B cell (primary cell): ENCODE results near the gene KCNK18. TPM values are rescaled to one million over a fixed set of nuclear protein-coding genes. Genes with fewer than 3 reads are reported as not detected.

Experiments
- ATAC-seq: fragments of 200-7000 bp; cut with Tn5 transposase; one replicate; pipeline ENCODE4 v1.10.0; 2021; ENCODE audit warnings: low read depth, mild to moderate bottlenecking, moderate number of reproducible peaks, moderate library complexity
- CTCF ChIA-PET: fragments of 350-600 bp; sonication (Branson Sonifier 250); formaldehyde crosslinking; loops from one replicate; lab custom pipeline; 2021; ENCODE audit warnings: antibody characterized with exemption, inconsistent platforms; lab: Charles Lee
- POLR2A ChIA-PET: fragments of 350-600 bp; sonication (Branson Sonifier 250); formaldehyde crosslinking; loops from one replicate; lab custom pipeline; 2021; ENCODE audit warnings: antibody characterized with exemption; lab: Charles Lee
- DNase-seq: peaks from one replicate; pipeline ENCODE4 v3.0.0; 2013
- H2AFZ ChIP-seq: 2 replicates; pipeline ENCODE4 v1.6.1; 2012; ENCODE audit warnings: mild to moderate bottlenecking, low read depth, low read length; ENCODE audit not compliant: insufficient read depth, poor library complexity, severe bottlenecking
- H3K27ac ChIP-seq, 2 donors: 1 replicate in 1 of 2; 2 replicates in 1 of 2; pipeline ENCODE4 v1.5.1; 2012 to 2013; ENCODE audit warnings: low read length in 2 of 2, mild to moderate bottlenecking in 2 of 2, moderate library complexity in 1 of 2
- H3K27me3 ChIP-seq, 4 experiments: fragments of 200-600 bp in 1 of 4; sonication (generic) in 1 of 4; replicated peaks in 1 of 4; 1 replicate in 2 of 4; 2 replicates in 2 of 4; pipeline versions ENCODE4 v1.6.1 to v1.7.0; 2013 to 2016; ENCODE audit warnings: low read length in 3 of 4, mild to moderate bottlenecking in 2 of 4, mixed read lengths in 1 of 4, moderate library complexity in 1 of 4; ENCODE audit not compliant: insufficient read depth in 4 of 4, control insufficient read depth in 3 of 4; ENCODE audit errors: control extremely low read depth in 1 of 4
- H3K36me3 ChIP-seq, 2 experiments: replicated peaks in 1 of 2; 1 replicate in 1 of 2; 2 replicates in 1 of 2; pipeline versions ENCODE4 v1.6.1 to v1.7.1; 2013; ENCODE audit warnings: low read length in 1 of 2; ENCODE audit not compliant: insufficient read depth in 2 of 2, control insufficient read depth in 1 of 2; ENCODE audit errors: control extremely low read depth in 1 of 2, extremely low read depth in 1 of 2
- H3K4me1 ChIP-seq, 2 donors: fragments of 200-600 bp in 1 of 2; sonication (generic) in 1 of 2; 1 replicate in 1 of 2; 2 replicates in 1 of 2; pipeline versions ENCODE4 v1.5.1 to v1.6.1; 2013 to 2017; ENCODE audit warnings: low read length in 2 of 2; ENCODE audit not compliant: control insufficient read depth in 2 of 2, insufficient read depth in 2 of 2
- H3K4me2 ChIP-seq: replicated peaks from 2 replicates; pipeline ENCODE3; 2012; ENCODE audit warnings: mild to moderate bottlenecking, low read depth, low read length; ENCODE audit not compliant: poor library complexity, severe bottlenecking
- H3K4me3 ChIP-seq, 5 experiments: fragments of 200-600 bp in 1 of 5; sonication (generic) in 1 of 5; 1 replicate in 3 of 5; 2 replicates in 2 of 5; pipeline versions ENCODE4 v1.5.1 to v1.7.0; 2011 to 2016; ENCODE audit warnings: low read length in 4 of 5, mild to moderate bottlenecking in 4 of 5, low read depth in 2 of 5, control low read depth in 1 of 5, moderate library complexity in 1 of 5; ENCODE audit not compliant: insufficient read depth in 1 of 5; ENCODE audit errors: control extremely low read depth in 1 of 5, extremely low read depth in 1 of 5
- H3K79me2 ChIP-seq: fragments of 200-600 bp; sonication (generic); one replicate; pipeline ENCODE4 v1.6.0; 2016; ENCODE audit warnings: low read length; ENCODE audit not compliant: control insufficient read depth, insufficient read depth
- H3K9ac ChIP-seq: fragments of 200-600 bp; sonication (generic); 2 replicates; pipeline ENCODE4 v1.6.1; 2017; ENCODE audit warnings: mild to moderate bottlenecking, low read length, moderate library complexity
- H3K9me3 ChIP-seq, 3 donors: one replicate each; pipeline versions ENCODE4 v1.6.1 to v1.7.1; 2013; ENCODE audit warnings: low read length in 2 of 3; ENCODE audit not compliant: control insufficient read depth in 2 of 3, insufficient read depth in 1 of 3; ENCODE audit errors: control extremely low read depth in 1 of 3
- H4K20me1 ChIP-seq: 2 replicates; pipeline ENCODE4 v1.6.0; 2012; ENCODE audit warnings: mild to moderate bottlenecking, low read length; ENCODE audit not compliant: insufficient read depth, control insufficient read depth, poor library complexity, severe bottlenecking
- H3K27ac Mint-ChIP-seq: one replicate; pipeline ENCODE4 v1.8.0; 2021; ENCODE audit warnings: mixed read lengths
- H3K27me3 Mint-ChIP-seq: one replicate; pipeline ENCODE4 v1.8.0; 2021; ENCODE audit warnings: mixed read lengths
- H3K4me1 Mint-ChIP-seq: one replicate; pipeline ENCODE4 v1.8.0; 2021; ENCODE audit warnings: mixed read lengths
- H3K4me3 Mint-ChIP-seq: one replicate; pipeline ENCODE4 v1.8.0; 2021; ENCODE audit warnings: mixed read lengths
- H3K9me3 Mint-ChIP-seq: one replicate; pipeline ENCODE4 v1.8.0; 2022; ENCODE audit warnings: mixed read lengths; ENCODE audit not compliant: insufficient read depth
- EZH2 ChIP-seq: IDR thresholded peaks from 2 replicates; pipeline ENCODE4 v1.6.1; 2012; ENCODE audit warnings: borderline replicate concordance, low read depth, mild to moderate bottlenecking, moderate library complexity, low read length; ENCODE audit not compliant: insufficient read depth, poor library complexity, severe bottlenecking
- WGBS: methylation state at CpG from one replicate; pipeline ENCODE4 v1.1.5; 2013; ENCODE audit warnings: missing lambda C conversion rate; ENCODE audit not compliant: insufficient coverage; 5-methylcytosine and 5-hydroxymethylcytosine counted together
- intact Hi-C: fragments of 100-400 bp; cut with micrococcal nuclease; formaldehyde crosslinking; loops from one replicate; pipeline ENCODE4 v1.10.0; 2022
- polyA plus RNA-seq: library from polyadenylated mRNA; depleted of rRNA; stranded (reverse); fragments of >200 nt; gene quantifications from 2 replicates; pipeline ENCODE4 v1.2.3, GENCODE V29; 2012
- total RNA-seq, 2 donors: library from RNA; stranded (reverse); fragments of 120-200 nt in 1 of 2; gene quantifications; 1 replicate in 1 of 2; 2 replicates in 1 of 2; pipeline versions ENCODE4 v1.2.3 to v1.2.4, GENCODE V29; 2013 to 2022
- TF ChIP-seq, protein P1 (sequence below): fragments of 200-600 bp; IDR thresholded peaks from one replicate; pipeline ENCODE4 v1.8.0; 2022; ENCODE audit warnings: antibody characterized with exemption, mild to moderate bottlenecking

The KCNK18 gene
- total and polyA plus RNA-seq, 2 donors (not counting 1 experiment from before 2014, with no cell fraction given): not detected

DNA sequence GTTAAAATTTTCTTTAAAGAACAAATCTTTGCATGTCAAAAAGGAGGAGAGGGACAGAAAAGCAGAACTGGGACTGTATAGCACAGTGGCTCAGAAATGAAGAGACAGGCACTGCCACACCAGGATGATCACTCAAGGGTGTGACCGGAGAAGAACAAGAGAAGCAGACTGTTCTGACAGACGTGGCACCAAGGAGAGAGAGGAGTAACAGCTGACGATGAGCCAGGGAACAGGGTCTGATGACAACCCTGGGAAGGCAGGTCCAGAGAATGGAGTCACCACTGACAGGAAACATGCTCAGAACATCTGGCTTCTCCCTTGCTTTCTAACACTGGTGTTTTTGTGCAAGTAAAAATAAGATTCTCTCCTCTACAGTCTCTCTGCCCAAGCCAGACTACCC lies 44.6 kb upstream of the KCNK18 start:
- Histone ChIP-seq H3K36me3 (no peaks in the 10 kb centered on the region), H3K27me3 (peaks cover 0 to 26% (median 13%) of the 10 kb centered on the region in 4 experiments), H2AFZ (no peak overlapping the region), H3K4me3 (no peak overlapping the region), H3K4me1 (no peaks in the 10 kb centered on the region), H3K79me2 (no peaks in the 10 kb centered on the region), H3K9me3 (peaks cover 0 to 5% (median 0%) of the 10 kb centered on the region in 3 donors), H3K27ac (no peak overlapping the region), H3K9ac (no peak overlapping the region), H4K20me1 (no peaks in the 10 kb centered on the region), H3K4me2 (no peak overlapping the region)
- Mint-ChIP-seq H3K9me3 (no peaks in the 10 kb centered on the region), H3K4me3 (no peak overlapping the region), H3K27me3 (peaks cover 67% of the 10 kb centered on the region), H3K4me1 (no peaks in the 10 kb centered on the region), H3K27ac (no peak overlapping the region)
- POLR2A ChIA-PET: no interaction called here
- intact Hi-C loops: no loop called here
- CTCF ChIA-PET: interaction anchor here (0.6 kb wide), 1 partner anchor 13 kb away, joined by 3 read pairs; no protein-coding TSS in a partner anchor
- ATAC-seq (no peak), DNase-seq (no peak)
- WGBS: 69% methylated on average over 2 of the region's 3 CpGs
- no peak for TF ChIP-seq EZH2
- TF ChIP-seq, protein P1, sequence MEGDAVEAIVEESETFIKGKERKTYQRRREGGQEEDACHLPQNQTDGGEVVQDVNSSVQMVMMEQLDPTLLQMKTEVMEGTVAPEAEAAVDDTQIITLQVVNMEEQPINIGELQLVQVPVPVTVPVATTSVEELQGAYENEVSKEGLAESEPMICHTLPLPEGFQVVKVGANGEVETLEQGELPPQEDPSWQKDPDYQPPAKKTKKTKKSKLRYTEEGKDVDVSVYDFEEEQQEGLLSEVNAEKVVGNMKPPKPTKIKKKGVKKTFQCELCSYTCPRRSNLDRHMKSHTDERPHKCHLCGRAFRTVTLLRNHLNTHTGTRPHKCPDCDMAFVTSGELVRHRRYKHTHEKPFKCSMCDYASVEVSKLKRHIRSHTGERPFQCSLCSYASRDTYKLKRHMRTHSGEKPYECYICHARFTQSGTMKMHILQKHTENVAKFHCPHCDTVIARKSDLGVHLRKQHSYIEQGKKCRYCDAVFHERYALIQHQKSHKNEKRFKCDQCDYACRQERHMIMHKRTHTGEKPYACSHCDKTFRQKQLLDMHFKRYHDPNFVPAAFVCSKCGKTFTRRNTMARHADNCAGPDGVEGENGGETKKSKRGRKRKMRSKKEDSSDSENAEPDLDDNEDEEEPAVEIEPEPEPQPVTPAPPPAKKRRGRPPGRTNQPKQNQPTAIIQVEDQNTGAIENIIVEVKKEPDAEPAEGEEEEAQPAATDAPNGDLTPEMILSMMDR: no peak

DNA sequence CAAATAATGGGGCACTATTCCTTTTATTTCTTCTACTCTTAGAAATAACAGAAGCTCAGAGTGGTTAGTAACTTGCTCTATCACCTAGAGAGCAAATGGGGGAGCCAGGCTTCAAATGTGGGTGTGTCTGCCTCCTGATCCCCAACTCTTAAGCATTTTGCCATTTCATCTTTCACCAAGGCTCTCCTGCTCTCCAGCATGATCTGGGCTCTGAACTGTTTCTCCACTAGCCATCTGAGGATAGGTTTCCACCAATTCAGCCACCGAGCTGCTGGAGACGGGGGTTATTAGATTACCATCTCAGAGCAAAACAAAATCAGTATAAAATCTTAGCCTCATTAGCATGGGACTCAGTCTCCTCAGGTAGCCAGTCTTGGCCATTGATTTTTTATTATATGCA lies 39.0 kb upstream of the KCNK18 start:
- peaks cover 0 to 8% (median 0%) of the 10 kb centered on the region in 3 donors for H3K9me3 ChIP-seq
- POLR2A ChIA-PET: no interaction called here
- H3K27me3 Mint-ChIP-seq: peaks cover 81% of the 10 kb centered on the region
- peaks cover 2 to 6% of the 10 kb centered on the region in 2 donors for H3K4me1 ChIP-seq
- H3K79me2 ChIP-seq: no peaks in the 10 kb centered on the region
- H3K4me3 Mint-ChIP-seq: no peak overlapping the region
- no peak overlapping the region for H2AFZ ChIP-seq
- ATAC-seq (no peak), DNase-seq (no peak)
- no peak overlapping the region for H3K4me3 ChIP-seq
- intact Hi-C loops: no loop called here
- no peak overlapping the region for H3K4me2 ChIP-seq
- peaks cover 10% of the 10 kb centered on the region for H3K4me1 Mint-ChIP-seq
- H3K9ac ChIP-seq: no peak overlapping the region
- H4K20me1 ChIP-seq: no peaks in the 10 kb centered on the region
- TF ChIP-seq, protein P1: no peak
- TF ChIP-seq EZH2: no peak
- WGBS: 47% methylated on average over 2 of the region's 2 CpGs
- no peaks in the 10 kb centered on the region for H3K36me3 ChIP-seq
- no peaks in the 10 kb centered on the region for H3K9me3 Mint-ChIP-seq
- CTCF ChIA-PET: interaction anchor here (1.6 to 2.6 kb wide), 3 partner anchors 9 to 370 kb away, joined by 5 to 7 read pairs (median 6); no protein-coding TSS in a partner anchor
- H3K27ac ChIP-seq: no peak overlapping the region
- H3K27me3 ChIP-seq: peaks cover 0 to 55% (median 52%) of the 10 kb centered on the region in 4 experiments
- H3K27ac Mint-ChIP-seq: no peak overlapping the region
